ENCODE measurements around the gene UPK3A. TPM values are rescaled to one million over a fixed set of nuclear protein-coding genes. Genes with fewer than 3 reads are reported as not detected.

Gene UPK3A
- total and polyA plus RNA-seq, 2 of the 8 experiments (the other 6 are each of a cell fraction or from before 2014, with no cell fraction given): 0.35 to 1.7 TPM

GRCh38 chr22:45332001-45332400, 47.3 kb downstream of the UPK3A start:
- no peak overlapping the region for H3K4me2 ChIP-seq (ENCODE audit: insufficient read depth in 1 of 2, low read depth in 2 of 2, low read length in 2 of 2)
- CTCF ChIA-PET (ENCODE audit: partially characterized antibody): interaction anchor here (0.6 to 1.8 kb wide), 3 partner anchors 9 to 48 kb away, joined by 3 to 5 read pairs (median 3); no protein-coding TSS in a partner anchor
- TF ChIP-seq GABPA (IDR thresholded peaks at IDR 0.05; ENCODE audit: borderline replicate concordance, insufficient read depth, low read length) (no peak), TAF7 (optimal IDR thresholded peaks at IDR 0.05; ENCODE audit: borderline replicate concordance, low read depth, low read length) (no peak), HDAC2 (IDR thresholded peaks at IDR 0.05; ENCODE audit: borderline replicate concordance in 1 of 2, low read depth in 2 of 2, low read length in 2 of 2) (no peak), CTBP2 (IDR thresholded peaks at IDR 0.05; ENCODE audit: borderline replicate concordance, insufficient read depth, insufficient read length, low read length) (no peak), EGR1 (IDR thresholded peaks at IDR 0.05; ENCODE audit: borderline replicate concordance, low read depth, low read length) (no peak), NRF1 (IDR thresholded peaks at IDR 0.05; ENCODE audit: low read depth, low read length) (no peak), E2F6 (IDR thresholded peaks at IDR 0.05) (no peak), JUN (IDR thresholded peaks at IDR 0.05; ENCODE audit: low read depth, low read length) (no peak), POLR2AphosphoS5 (IDR thresholded peaks at IDR 0.05; ENCODE audit: low read depth, low read length) (no peak), KDM1A (IDR thresholded peaks at IDR 0.05; ENCODE audit: borderline replicate concordance, low read length) (no peak), ATF2 (IDR thresholded peaks at IDR 0.05; ENCODE audit: low read length) (no peak)

More at GRCh38 chr22:45332001-45332400, 47.3 kb downstream of the UPK3A start:
- H3K9ac ChIP-seq (replicated peaks in 1 of 4; ENCODE audit: extremely low read depth in 1 of 4, low read depth in 3 of 4, low read length in 3 of 4): no peak overlapping the region
- H3K36me3 ChIP-seq (ENCODE audit: control insufficient read depth in 2 of 4, insufficient read depth in 4 of 4, low read length in 3 of 4): peaks cover 0 to 9% (median 6%) of the 10 kb centered on the region in 4 experiments; a peak in 5 of 8 replicates
- no peaks in the 10 kb centered on the region for H3K4me1 ChIP-seq (replicated peaks in 1 of 4; ENCODE audit: control insufficient read depth in 3 of 4, insufficient read depth in 4 of 4, low read length in 3 of 4)
- H3K23me2 ChIP-seq (ENCODE audit: low read depth, low read length): no peaks in the 10 kb centered on the region
- H3K4ac ChIP-seq (replicated peaks; ENCODE audit: insufficient read length, low read depth, low read length): no peak overlapping the region
- no peak overlapping the region for H2AFZ ChIP-seq (ENCODE audit: low read length)
- no peak overlapping the region for H3K18ac ChIP-seq (ENCODE audit: extremely low read depth, low read length)
- no peak overlapping the region for H2BK120ac ChIP-seq (replicated peaks; ENCODE audit: low read depth, low read length)
- FAIRE-seq (no peak), DNase-seq (ENCODE audit: low read depth in 1 of 2, low spot score in 2 of 2) (no peak)
- no peaks in the 10 kb centered on the region for H3K9me3 ChIP-seq (ENCODE audit: insufficient read depth in 2 of 2, low read depth in 1 of 2, low read length in 1 of 2)
- no peak overlapping the region for H2BK15ac ChIP-seq (ENCODE audit: low read length)
- peaks cover 0 to 3% of the 10 kb centered on the region in 2 experiments for H4K20me1 ChIP-seq (replicated peaks in 1 of 2; ENCODE audit: control insufficient read depth in 1 of 2, insufficient read depth in 2 of 2, low read length in 2 of 2)
- H3K27me3 ChIP-seq (replicated peaks in 1 of 4; ENCODE audit: control insufficient read depth in 3 of 4, extremely low read depth in 1 of 4, insufficient read depth in 3 of 4, low read length in 3 of 4): no peaks in the 10 kb centered on the region
- H4K91ac ChIP-seq (replicated peaks; ENCODE audit: insufficient read length, low read length): no peak overlapping the region
- H3K56ac ChIP-seq (replicated peaks; ENCODE audit: insufficient read length, low read depth, low read length): no peak overlapping the region
- H2BK20ac ChIP-seq (ENCODE audit: low read length): no peak overlapping the region
- no peak overlapping the region for H4K5ac ChIP-seq (ENCODE audit: insufficient read length, low read depth, low read length)
- no peak overlapping the region for H3K14ac ChIP-seq (ENCODE audit: insufficient read length)
- no peaks in the 10 kb centered on the region for H3K79me1 ChIP-seq (ENCODE audit: low read depth, low read length)
- 91% methylated on average over 6 of the region's 7 CpGs; no CpG with 5 or more reads in 1 of the 2 experiments for WGBS, 2 experiments (ENCODE audit: extremely low coverage in 1 of 2, insufficient coverage in 1 of 2, insufficient read length in 1 of 2, insufficient replicate concordance in 2 of 2, low coverage in 1 of 2, low lambda C conversion rate in 2 of 2, missing lambda C conversion rate in 1 of 2)
- POLR2A ChIA-PET (ENCODE audit: partially characterized antibody): no interaction called here
- H2BK12ac ChIP-seq (ENCODE audit: low read depth, low read length): no peak overlapping the region
- no peak overlapping the region for H4K8ac ChIP-seq (ENCODE audit: extremely low read depth, insufficient read depth, low read length)
- H2BK5ac ChIP-seq (ENCODE audit: low read depth, low read length): no peak overlapping the region
- no peak overlapping the region for H2AK5ac ChIP-seq (ENCODE audit: low read depth, low read length)
- no peak overlapping the region for H3K4me3 ChIP-seq (ENCODE audit: extremely low read depth in 1 of 4, insufficient read depth in 2 of 4, low read depth in 3 of 4, low read length in 4 of 4)
- H3K23ac ChIP-seq (ENCODE audit: insufficient read length): no peak overlapping the region
- H3K79me2 ChIP-seq (ENCODE audit: control insufficient read depth in 1 of 2, insufficient read depth in 2 of 2, low read length in 2 of 2): no peaks in the 10 kb centered on the region
- H3K27ac ChIP-seq (ENCODE audit: low read depth, low read length): no peak overlapping the region
